ENCODE measurements around the gene WT1.
"Not testable (repeated sequence)": the region's sequence is repeated elsewhere in the genome, so short reads cannot be mapped to it uniquely, and the experiment has no call there.

WT1 gene

GRCh38 chr11:32385998-32386397 is 49.3 kb downstream of the WT1 start:
- no peak for DNase-seq

DNA sequence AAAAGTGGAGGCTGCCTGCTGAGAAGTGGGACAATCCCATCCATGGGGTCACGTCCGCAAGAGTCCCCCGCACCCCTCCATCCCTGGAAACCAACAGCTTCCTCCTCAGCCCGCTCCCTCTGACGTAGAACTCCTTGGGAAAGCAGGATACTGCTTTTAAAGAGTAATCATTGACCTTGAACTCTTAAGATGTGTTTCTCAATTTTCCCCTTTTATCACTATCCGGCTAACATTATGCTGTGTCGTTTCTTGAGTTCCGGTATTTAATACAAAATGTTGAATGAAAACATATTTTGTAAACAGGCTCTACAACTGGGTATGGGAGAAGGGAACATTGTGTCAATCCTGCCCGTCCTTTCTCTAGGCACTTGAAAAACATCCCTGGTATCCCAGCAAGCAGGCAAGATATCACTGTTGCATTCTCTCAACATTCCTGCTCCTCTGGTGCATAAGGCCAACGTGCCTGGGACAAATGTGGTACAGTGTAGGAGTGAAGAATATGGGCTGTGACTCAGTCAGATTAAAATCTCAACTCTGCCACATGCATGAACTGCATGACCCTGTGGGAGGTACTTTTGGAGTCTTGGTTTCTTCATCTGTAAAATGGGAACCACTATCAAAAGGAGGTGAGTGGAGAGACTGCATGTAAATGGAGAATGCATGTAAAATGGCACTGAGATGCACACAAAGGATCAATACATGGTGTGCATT is 52.8 kb downstream of the WT1 start:
- no peak for DNase-seq

DNA sequence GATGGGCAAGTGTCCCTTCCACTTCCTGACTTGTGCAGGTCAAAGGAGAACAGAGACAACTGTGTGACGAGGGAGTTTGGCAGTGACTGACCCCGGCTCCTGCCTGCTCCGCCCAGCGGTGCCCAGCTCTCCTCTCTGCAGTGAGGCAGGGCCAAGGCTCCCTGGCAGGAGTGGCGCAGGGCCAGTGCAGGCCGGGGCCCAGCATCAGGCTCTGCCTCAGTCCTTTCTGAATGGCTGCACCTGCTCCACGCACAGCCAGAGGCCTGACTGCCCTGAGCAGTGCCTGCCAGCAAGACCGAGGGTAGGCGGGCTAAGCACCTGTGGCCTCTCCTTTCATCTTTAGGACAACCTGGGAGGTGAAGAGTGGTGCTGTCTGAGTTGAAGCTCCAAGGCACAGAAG is 54.2 kb downstream of the WT1 start:
- DNase-seq, result no peak

GRCh38 chr11:32379719-32380118 is 55.6 kb downstream of the WT1 start:
- no peak for DNase-seq

DNA sequence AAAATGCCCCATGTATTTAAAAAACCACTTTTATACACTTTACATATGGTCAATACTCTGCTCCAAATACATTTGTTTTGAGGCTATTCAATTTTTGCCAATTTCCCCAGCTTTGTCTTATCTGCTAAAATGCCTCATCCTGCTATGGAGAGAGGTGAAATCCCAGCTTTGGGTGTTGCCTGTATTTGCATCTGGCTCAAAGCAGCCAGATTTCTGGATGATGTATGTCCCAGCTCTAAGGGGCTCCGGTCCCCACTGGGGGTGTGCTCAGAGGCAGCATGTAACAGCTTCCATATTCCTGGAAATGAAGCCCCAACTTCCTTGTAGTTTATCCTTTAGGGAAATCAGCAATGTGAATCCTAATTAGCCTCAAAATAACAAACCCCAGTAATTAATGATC is 59.5 kb downstream of the WT1 start:
- no peak for DNase-seq

DNA sequence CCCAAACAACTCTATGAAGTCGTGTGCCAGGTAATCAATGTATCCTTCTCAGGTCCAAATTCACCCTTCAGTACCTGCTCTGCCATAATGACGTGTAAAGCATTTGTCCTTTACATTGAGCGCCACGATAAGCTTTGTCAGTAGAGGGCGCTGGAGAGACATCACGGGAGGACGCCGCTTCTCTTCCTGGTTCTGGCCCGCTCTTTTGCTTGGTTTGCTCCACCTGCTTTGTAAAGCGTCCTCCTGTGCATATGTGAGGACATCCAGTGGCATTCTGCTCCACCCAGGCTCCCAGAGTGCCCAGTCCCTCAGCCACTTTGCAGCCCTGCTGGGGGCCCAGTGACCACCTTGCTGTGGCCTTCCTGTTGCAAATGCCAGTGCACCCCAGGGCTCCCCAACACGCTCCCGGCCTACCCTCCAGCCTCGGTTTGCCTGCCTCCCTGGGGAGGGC is 61.1 kb downstream of the WT1 start:
- DNase-seq, result peak; percentile 3 to 22

DNA sequence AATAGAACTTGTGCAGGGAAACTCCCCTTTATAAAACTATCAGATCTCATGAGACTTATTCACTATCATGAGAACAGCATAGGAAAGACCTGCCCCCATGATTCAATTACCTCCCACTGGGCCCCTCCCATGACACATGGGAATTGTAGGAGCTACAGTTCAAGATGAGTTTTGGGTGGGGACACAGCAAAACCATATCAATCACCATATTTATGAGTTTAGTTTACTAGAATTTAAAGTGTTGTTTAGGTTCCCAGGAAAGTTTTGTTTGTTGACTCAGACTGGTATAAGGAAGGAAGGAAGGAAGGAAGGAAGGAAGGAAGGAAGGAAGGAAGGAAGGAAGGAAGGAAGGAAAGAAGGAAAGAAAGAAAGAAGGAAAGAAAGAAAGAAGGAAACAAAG is 65.4 kb downstream of the WT1 start:
- not testable (repeated sequence) for DNase-seq

DNA sequence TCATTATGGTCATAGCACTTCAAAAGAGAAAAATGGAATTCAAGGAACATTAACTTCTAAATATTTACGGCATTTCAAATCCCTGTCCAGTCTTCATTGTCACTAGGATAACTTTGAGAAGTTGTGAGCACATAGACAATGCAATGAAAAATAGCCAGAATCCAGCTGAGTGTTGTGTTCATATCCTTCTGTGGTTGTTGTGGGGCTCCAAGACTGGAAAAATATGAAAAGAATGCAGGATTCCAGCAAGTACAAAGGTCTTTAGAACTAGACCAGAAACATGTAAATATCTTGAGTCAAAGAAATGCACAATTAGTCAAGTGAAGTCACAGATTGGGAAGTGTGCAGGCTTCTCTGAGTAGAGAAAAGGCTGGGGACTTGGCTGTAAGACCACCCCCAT is 68.7 kb downstream of the WT1 start:
- no peak for DNase-seq

- no peak for DNase-seq
These were observed 70.1 kb downstream of the WT1 start for GRCh38 chr11:32365192-32365591.

DNA sequence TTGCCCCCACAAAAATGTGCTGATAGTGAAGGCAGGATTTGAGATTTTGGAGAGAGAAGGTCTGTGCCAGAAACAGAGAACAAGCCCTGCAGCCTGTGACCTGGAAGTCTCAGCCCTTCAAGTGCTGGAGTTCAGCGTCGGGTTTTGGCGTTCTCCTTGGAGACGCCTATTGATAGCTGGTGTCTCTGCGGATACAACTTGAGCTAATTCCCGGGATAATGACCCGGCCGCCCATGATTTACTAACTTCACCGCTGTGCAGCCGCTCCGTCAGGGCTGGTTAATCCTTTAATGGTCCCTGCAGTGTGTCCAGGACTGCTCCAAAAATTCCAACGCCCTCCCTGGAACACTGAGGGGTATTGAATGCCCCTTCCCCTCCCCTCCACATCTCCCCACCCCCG is 76.6 kb downstream of the WT1 start:
- no peak for DNase-seq

GRCh38 chr11:32353884-32354283 is 81.5 kb downstream of the WT1 start:
- no peak for DNase-seq

DNA sequence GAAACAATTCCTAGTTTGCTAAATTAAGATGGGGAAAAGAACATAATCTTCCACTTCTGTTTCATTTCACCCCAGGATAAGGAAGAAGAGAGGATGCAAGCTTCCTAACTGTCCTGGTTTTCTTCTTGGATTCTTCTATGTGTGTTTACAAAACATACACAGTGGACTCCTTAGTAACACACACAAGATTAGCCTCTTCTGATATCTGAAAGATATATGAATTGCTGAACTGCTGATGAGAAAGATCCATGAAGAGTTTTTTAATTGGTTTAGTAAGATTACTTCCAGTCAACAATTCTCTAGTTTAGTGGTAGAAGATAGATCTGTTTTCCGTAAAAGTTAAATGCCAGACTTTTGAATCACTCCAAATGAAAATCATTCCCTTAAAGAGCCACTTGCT is 86.8 kb downstream of the WT1 start:
- DNase-seq, result no peak

DNA sequence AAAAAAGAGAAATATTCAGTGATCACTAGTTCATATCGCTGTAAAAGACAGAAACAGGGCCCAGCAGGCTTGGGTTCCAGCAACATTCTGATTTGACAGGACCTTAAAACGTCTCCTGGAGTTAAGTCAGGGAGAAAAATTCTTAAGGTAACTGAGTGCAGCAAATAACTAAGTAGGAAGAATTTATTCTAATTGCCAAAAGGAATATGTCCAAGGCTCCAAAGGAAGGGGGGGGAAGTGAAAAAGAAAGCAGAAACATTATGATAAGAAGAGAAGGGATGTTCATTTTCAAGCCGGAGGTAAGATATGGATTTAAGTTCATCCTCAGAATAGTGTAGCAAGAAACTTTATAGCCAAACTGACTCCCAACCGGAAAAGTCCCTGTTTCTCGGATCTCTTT is 90.4 kb downstream of the WT1 start:
- DNase-seq, result no peak

- peak in 1 of 2 donors; percentile 8 for DNase-seq
These were observed 91.9 kb downstream of the WT1 start for GRCh38 chr11:32343325-32344008.

GRCh38 chr11:32341620-32342613 is 93.4 kb downstream of the WT1 start:
- no peak for DNase-seq

- no peak for DNase-seq
These were observed 95.2 kb downstream of the WT1 start for GRCh38 chr11:32340181-32340580.
